ENCODE measurements around the gene MYO1E.
"Not testable (repeated sequence)": the region's sequence is repeated elsewhere in the genome, so short reads cannot be mapped to it uniquely, and the experiment has no call there.

Gene MYO1E

DNA sequence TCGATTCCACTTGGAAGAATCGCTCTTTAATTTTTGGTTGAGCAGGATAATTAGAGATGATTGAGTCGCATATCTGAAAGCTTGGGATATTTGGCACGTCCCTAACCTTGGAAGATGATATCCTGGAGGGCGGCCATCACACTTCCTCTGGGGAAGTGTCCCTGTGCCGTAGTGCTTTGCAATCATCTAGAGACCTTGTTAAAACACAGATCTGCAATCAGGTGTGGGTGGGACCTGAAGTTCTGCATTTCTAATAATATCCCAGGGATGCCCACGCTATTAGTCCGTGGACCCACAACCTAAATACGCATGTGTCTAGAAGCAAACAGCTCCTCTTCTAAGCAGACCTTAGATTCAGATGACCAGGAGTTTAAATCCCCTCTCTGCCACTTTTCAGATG lies 20.5 kb downstream of the MYO1E start:
- DNase-seq: no peak

DNA sequence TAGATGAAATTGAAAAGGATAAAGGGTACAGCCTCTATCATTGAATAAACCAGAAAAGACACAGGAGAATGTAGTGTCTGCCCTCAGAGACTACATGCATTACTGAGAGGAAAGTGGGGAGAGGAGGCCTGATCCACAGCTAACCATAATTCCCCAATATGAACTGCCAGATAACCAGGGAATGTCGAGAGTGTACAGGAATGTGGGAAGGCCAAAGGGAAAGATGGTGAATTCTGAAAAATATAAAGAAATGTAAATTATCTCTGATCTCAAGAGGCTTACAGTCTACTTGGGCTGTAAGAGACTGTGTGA lies 22.3 kb downstream of the MYO1E start:
- no peak for DNase-seq

GRCh38 chr15:59349680-59350420 lies 22.8 kb downstream of the MYO1E start:
- DNase-seq: peak in 2 of 58 donors; percentile 6 to 15

GRCh38 chr15:59347915-59348314 lies 24.8 kb downstream of the MYO1E start:
- DNase-seq: no peak

GRCh38 chr15:59346951-59347350 lies 25.7 kb downstream of the MYO1E start:
- DNase-seq: no peak

- no peak for DNase-seq
Observed at GRCh38 chr15:59345326-59345725, 27.3 kb downstream of the MYO1E start.

GRCh38 chr15:59344311-59344710 lies 28.4 kb downstream of the MYO1E start:
- no peak for DNase-seq

DNA sequence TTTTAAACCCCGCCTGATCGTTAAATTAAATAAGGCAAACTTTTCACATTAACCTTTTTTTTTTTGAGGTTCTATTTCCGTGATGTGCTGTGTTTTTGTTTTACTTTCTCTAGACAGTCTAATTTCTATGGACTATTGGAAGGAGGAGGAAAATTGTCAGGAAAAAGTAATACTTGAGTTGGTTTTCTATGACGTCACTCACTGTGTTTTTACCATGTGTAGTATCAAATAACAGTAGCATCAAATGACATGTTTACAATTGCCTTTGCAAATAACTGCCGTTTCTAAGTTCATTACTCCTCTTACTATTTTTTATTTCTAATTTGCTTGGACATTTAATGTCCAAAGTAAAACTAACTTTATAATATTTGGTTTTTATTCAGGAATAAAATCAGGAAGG lies 32.3 kb downstream of the MYO1E start:
- DNase-seq: no peak

GRCh38 chr15:59339252-59339672 lies 33.4 kb downstream of the MYO1E start:
- no peak for DNase-seq

DNA sequence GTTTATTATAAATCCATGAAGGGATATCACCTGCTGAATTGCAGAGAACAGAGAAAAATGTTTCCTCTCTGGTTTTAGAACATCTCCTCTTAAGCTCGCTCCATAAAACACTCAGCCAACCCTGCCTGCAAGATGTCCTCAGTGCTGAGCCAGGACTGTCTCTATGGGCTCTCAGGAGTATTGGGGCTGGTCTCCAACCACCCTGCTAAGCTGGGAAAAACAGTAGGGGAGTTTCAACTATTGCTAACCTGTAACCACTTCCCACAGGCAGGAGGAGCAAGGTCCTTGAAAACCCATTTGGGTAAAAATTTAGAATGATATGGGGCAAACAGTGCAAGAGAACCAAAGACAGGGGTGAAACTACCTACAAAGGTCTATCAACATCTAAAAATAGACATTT lies 34.3 kb downstream of the MYO1E start:
- no peak for DNase-seq

- not testable (repeated sequence) for DNase-seq
Observed at GRCh38 chr15:59336725-59337124, 35.9 kb downstream of the MYO1E start.

GRCh38 chr15:59335207-59335786 lies 37.4 kb downstream of the MYO1E start:
- DNase-seq: no peak

DNA sequence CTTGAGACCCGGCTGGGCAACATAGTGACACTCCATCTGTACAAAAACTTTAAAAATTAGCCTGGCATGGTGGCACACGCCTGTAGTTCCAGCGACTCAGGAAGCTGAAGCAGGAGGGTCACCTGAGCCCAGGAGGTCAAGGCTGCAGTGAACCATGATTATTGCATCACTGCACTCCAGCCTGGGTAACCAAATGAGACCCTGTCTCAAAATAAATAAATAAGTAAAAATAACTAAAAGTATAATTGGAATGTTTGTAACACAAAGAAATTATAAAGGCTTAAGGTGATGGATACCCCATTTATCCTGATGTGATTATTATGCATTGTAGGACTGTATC lies 38.6 kb downstream of the MYO1E start:
- DNase-seq: no peak

DNA sequence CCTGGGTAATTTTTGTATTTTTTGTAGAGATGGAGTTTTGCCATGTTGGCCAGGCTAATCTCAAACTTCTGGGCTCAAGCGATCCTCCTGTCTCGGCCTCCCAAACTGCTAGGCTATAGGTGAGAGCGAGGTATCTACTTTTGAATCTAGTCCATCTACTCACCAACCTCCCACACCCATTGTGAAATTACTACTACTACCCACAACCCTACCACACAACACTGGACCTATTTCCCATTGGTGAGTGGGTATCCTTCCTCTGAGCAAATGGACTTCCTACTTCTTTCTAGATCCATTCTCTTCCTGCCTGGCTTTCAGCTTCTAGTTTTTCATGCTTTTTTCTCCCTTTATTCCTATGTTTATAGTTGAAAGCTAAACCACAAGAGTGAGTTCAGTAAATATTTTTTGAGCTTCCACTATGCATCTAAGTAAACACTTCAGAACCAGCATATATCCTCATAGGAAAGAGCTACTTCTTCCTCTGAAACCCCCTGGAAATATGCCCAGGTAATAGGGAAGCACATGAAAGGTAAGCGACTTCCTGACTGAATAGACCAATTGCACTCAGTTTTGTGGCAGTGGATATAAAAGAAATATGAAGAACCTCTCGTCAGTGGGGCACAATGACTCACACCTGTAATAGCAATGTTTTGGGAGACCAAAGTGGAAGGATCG lies 39.1 kb downstream of the MYO1E start:
- DNase-seq: no peak

DNA sequence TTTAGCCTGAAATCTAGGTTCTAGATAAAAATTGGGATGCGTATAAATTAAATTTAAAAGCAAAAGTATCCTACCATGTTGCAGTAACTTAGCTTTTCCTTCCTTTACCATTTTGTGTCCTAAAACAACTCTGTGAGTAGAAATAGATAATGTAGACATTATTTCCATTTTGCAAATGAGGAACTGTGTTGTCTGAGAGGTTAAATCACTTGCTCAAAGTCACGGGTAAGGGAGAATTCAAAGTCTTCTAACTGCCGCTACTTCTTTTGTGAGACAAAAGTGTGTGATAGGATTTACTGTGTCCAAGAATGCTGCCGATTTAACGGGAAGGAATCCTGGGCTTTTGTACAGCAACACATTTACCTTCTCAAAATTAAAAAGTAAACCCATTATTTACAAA lies 40.7 kb downstream of the MYO1E start:
- no peak for DNase-seq

GRCh38 chr15:59330649-59331048 lies 42.0 kb downstream of the MYO1E start:
- no peak for DNase-seq

GRCh38 chr15:59329570-59330350 lies 42.9 kb downstream of the MYO1E start:
- DNase-seq: no peak

- DNase-seq: no peak
Observed at GRCh38 chr15:59329091-59329490, 43.6 kb downstream of the MYO1E start.

GRCh38 chr15:59327942-59328341 lies 44.7 kb downstream of the MYO1E start:
- no peak for DNase-seq

DNA sequence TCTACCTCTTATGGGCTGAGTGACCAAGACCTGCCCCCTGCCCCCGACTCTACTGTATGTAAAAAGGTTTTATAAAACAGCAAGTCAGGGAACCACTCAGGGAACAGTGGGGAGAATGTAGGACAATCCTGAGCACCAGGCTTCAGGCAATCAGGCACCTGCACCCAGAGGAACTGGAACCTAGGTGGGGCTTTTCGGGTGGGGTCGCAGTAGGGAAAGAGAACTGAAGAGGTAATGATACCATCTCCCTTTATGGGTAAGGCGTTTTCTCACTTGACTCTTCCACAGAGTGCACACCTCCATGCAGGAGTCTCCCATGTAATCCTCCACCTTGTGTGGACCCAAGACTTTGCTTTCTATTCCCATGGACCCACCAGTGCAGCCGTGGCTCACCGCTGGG lies 45.8 kb downstream of the MYO1E start:
- DNase-seq: no peak

GRCh38 chr15:59322056-59322759 lies 50.5 kb downstream of the MYO1E start:
- DNase-seq: no peak
